ENCODE measurements around the gene TNFAIP8.

DNA sequence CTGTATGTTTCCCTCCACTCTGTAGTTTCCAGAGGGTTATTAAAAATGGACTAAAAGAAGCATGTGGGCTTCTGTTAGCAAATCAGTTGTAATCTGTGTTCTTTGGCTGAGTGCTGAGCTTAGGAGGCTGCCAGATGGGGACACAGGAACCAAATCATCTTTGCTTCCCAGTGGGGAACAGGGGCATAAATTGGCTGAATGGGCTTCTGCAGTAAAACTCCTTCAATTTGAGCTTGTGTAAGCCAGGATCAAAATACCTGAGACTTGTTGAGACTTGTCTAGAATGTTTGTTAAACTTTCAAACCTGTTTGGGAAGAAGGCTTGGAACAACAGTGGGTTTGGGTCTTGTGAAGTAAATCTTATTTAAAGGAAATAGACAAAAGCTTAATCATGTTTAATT lies 32.2 kb upstream of the TNFAIP8 start:
- no peak for TF ChIP-seq POLR2A (IDR thresholded peaks at IDR 0.05)
- TF ChIP-seq, protein P1, sequence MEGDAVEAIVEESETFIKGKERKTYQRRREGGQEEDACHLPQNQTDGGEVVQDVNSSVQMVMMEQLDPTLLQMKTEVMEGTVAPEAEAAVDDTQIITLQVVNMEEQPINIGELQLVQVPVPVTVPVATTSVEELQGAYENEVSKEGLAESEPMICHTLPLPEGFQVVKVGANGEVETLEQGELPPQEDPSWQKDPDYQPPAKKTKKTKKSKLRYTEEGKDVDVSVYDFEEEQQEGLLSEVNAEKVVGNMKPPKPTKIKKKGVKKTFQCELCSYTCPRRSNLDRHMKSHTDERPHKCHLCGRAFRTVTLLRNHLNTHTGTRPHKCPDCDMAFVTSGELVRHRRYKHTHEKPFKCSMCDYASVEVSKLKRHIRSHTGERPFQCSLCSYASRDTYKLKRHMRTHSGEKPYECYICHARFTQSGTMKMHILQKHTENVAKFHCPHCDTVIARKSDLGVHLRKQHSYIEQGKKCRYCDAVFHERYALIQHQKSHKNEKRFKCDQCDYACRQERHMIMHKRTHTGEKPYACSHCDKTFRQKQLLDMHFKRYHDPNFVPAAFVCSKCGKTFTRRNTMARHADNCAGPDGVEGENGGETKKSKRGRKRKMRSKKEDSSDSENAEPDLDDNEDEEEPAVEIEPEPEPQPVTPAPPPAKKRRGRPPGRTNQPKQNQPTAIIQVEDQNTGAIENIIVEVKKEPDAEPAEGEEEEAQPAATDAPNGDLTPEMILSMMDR (IDR thresholded peaks at IDR 0.05), result no peak
- no peak for TF ChIP-seq POLR2AphosphoS5 (IDR thresholded peaks at IDR 0.05)

Data from suprapubic skin (tissue), 4 donors.